Stimulated activated naive CD8-positive, alpha-beta T cell treated with anti-CD3 and anti-CD28 coated beads, Interleukin-15, Interleukin-2, amounts not matched to agents 100 U/mL and 50 U/mL, for 24 hours (primary cell): Measurements from ENCODE around the gene PDE3A.
A peak's percentile ranks its signal among the peaks of the same experiment; 100 is the strongest.
"Not testable (repeated sequence)": the region's sequence is repeated elsewhere in the genome, so short reads cannot be mapped to it uniquely, and the experiment has no call there.

Experiments
- ATAC-seq: fragments of 150-1000 bp; cut with Tn5 transposase; one replicate; pipeline ENCODE4 v1.10.0; 2021
- DNase-seq: peaks from one replicate; pipeline ENCODE4 v3.0.0; 2021

The PDE3A gene

DNA sequence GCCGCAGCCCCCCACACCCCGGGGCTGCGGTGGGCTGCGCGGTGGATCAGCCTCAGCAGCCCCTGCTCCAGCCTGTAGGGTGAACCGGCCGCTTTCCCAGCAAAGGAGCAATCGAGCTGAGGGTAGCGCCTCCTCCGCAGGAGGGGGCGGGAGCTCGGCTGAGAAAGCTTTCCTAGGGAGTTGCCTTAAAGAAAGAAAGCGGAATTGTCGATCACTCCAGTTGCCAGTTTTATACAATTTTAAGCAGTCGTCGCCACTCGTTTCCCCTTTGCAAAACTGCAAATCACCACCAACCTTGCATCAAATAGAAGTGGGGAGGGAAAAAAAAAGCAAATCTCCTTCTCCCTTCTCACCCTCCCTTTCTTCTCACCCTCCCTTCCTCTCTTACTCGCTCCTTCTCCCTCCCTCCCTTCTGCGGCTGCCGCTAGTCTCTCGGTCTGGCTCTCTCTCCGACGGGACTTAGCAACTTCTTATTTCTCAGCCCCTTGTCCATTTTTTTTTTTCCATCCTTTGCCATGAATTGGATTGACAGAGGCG lies at the start of gene PDE3A:
Gene PDE3A, plus strand, starts transcription at position 424 of the 537 bp plus-strand sequence. CDS start 748 bp downstream, outside the sequence.
- ATAC-seq: no peak
- no peak for DNase-seq

DNA sequence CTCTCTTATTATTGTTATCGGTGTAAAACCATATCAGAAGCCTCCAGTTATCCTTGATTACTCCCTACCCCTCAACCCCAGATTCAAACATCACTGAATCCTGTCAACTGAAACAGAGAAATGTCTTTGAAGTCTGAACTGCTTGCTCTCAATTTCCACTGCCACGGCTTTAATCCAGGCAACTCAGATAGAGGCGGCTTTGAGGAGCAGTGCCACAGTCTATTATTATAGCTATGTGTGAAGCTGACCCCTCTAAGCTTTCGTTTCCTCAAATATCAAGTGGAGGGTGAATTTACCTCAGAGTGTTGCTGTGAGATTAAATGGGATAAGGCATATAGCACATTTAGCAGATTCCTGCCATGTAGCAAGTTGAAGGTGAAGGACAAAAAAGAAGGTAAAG lies 49.0 kb upstream of the PDE3A start:
- DNase-seq: no peak
- no peak for ATAC-seq

DNA sequence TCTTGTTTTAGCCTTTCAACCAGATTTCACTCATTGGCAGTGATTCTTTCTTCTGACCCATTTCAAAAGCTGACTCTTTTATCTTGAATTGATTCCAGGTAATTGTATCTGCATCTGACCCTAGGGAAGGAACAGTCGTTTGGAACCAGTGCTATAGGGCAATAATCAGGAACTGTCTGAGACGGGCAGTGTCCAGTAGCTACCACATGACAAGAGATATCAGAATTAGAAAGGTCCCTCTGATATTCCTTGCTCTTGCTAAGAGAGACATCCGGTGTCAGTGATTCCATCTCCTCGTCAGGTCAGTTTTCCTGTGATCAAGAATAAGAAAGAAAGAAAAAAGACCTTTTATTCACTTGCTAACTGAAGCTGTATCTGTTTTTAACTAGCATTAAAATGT lies 47.8 kb upstream of the PDE3A start:
- ATAC-seq: no peak
- no peak for DNase-seq

DNA sequence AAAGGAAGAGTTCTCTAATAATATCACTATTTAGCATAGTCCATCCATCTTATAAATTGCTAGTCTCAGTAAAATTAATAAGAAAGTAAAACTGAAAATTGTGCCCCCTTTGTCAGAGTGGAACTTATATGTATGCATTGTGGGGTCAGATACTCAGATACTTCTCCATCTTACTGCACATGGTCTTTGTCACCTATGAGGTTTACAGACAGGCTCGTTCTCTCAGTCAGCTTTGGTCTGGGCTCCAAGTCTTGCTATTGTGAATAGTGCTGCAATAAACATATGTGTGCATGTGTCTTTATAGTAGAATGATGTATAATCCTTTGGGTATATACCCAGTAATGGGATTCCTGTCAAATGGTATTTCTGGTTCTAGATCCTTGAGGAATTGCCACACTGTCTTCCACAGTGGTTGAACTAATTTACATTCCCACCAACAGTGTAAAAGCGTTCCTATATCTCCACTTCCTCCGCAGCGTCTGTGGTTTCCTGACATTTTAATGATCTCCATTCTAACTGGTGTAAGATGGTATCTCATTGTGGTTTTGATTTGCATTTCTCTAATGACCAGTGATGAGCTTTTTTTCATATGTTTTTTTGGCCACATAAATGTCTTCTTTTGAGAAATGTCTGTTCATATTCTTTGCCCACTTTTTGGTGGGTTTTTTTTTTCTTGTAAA lies 37.4 kb upstream of the PDE3A start:
- ATAC-seq, DNase-seq: not testable (repeated sequence)

DNA sequence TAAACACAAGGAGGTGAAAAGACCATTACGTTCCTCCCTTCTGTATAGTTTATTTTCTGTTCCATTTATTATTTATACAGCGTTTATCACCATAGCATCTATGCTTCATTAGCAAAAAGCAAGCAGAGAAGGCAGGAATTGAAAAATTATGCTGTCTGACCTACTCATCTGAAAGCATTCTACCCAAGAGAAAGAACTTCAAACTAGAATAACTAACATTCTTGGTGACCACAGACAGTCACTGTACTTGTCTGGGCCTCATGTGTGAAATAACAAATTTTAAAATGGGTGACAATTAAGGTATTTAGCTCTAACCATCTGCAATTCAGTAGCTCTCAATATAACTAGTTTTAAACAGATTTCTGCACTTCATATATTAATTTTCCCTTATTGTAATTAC lies 29.3 kb upstream of the PDE3A start:
- no peak for DNase-seq

DNA sequence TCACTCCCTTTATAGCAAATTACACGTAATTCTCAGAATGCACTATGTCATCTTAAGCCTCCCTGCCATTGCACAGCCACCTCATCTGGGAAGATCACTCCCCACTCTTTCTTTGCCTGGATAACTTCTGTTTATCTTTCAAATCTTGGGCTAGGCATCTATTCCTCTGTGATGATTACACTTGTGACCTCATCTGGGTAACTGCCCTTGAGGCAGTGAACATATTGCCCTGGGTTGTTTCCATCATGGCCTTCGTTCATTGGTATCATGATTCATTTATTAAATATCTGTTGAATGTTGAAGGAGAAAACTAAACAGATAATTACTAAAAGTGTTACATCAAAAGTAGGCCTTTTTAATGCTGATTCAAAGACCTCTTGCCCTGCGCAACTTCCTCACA lies 26.2 kb upstream of the PDE3A start:
- no peak for ATAC-seq

More for the DNA sequence above, 29.3 kb upstream of the PDE3A start:
- ATAC-seq: no peak

DNA sequence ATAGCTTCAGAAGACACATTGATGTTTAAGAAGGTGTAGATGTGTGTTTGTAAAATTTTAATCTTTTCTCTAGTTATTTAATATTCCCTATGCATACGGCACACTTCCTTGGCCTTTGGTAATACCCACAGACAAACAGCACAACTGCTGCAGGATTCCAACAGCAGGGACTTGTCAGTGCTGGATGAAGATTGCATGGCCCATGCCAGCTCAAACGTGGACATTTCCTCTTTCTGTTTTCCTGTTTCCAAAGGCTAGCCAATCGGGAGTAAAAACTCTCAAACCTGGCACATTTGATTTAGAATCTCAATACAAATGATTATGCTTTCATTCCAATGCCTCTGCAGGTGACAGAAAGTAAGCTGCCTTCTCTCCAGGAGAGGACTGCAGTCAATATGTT lies 22.5 kb upstream of the PDE3A start:
- ATAC-seq (no peak), DNase-seq (no peak)

More for the DNA sequence above, 26.2 kb upstream of the PDE3A start:
- DNase-seq: no peak

DNA sequence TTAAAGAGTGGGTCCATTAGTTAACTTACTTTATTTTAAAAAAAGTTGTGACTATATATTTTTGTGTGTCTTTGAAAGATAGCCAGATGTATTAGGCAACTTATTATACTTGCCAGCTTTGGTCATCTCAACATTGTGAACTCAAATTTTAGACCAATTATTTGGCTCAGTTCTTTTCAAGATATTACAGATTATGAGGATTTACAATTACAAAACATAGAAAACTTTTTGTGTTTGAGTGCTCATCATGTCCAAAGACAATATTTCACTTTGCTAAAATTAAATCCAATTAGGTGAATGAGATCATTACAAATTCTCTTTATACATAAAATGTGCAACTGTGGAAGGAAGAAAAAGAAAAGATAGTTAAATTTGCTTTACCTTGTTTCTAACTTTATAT lies 18.3 kb upstream of the PDE3A start:
- ATAC-seq (no peak), DNase-seq (no peak)

DNA sequence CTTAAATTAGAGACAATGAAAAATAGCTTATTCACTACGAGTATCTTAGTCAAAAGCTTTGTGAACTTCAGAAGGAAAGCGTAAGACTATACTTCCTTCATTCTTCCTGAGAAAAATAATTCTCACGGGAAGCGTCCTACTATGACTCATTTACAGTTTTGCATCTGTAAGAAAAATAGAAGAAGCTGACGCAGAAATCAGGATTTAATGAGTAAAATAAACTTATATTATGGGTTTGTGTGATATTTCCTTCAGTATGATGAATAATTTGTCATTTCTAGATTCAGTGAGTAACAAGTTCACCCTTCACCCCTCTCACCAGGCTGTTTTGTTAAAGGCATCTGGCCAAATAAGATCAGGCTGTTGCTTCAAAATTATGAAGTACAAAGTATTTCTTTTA lies 17.8 kb upstream of the PDE3A start:
- DNase-seq: no peak
- no peak for ATAC-seq

DNA sequence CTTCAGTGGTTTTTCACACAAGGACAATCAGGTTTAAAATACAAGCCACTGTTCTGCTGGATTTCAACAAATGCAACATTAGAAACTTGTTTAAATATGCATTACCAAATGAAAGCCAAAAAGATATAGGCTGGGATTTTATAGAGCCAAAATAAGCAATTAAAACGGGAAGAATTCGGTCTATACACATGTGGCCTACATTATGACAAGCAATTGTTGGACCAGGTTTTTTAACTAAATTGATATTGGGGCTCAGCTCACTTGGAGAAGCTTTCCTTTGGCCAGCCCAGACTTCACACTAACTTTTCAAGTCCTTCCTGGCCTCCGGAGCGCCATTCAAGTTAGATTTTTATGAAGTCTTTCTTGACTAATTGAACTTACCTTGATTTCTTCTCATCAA lies 16.9 kb upstream of the PDE3A start:
- no peak for ATAC-seq
- DNase-seq: no peak

DNA sequence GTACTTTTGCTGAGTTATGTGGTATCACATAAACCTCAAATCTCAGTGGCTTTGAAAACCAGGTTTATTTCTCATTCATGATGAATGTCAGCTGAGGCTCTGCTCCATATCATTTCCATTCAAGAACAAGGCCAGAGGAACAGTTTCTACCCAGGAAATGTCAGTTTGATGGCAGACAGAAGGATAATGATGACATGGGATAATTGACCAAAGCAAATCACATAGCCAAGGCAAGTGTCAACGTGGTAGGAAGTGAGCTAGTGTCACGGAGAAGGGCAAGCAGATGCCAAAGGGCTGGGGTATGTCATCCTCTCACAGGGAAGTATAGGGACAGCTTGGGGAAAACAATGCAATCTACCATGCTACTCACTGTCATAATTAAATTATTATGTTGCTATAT lies 12.3 kb upstream of the PDE3A start:
- DNase-seq: no peak
- ATAC-seq: no peak

DNA sequence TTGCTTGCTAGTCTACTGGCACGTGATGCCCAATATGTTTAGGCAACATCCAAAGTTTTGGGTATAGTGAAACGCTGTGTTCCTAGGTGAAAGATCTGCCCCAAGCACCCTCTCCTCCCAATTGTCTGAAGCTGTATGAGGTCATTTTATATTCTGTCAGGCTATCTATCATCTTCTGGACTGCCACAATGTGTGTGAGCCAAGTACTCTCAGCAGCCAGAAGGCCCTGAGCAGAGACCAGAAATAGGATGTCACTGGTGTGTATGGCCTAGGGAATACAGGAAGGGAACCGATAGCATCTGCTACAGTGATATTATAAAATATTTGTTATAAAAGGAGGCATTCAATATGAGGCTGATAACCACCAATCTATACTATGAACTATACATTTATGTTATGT lies 7.9 kb upstream of the PDE3A start:
- ATAC-seq: no peak
- DNase-seq: no peak

DNA sequence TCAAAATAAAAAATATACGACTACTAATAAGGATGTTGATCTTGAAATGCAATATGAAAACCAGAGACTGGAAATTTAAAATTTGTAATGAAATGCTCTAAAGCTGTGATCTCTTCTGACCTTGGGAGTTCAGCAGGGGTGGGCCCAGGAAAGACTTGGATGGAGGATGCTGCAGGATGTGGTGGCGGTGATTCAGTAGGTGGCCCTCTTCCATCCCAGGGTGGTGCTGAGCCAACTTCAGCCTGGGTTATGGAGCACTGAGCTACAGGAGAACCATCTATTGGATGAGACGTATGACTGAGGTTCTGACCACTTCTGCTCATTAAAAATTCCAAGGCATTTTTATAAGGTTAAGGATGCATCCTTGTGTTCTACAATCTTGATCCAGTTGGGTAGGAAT lies 6.9 kb upstream of the PDE3A start:
- DNase-seq (no peak), ATAC-seq (no peak)

DNA sequence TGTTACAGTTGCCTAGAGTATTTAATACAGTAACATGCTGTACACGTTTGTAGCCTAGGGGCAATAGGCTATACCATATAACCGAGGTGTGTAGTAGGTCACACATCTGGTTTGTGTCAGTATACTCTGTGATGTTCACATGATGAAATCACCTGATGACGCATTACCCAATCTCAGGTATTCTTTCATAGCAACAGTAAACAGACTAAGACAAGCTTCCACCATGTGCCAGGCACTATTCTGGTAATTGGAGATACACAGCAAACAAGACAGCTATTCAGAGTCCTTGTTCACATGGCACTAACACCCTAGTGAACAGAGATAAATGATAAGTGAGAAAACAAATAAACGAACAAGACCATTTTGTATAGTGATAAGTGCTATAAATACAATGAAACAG lies 3.8 kb upstream of the PDE3A start:
- DNase-seq (no peak), ATAC-seq (no peak)

DNA sequence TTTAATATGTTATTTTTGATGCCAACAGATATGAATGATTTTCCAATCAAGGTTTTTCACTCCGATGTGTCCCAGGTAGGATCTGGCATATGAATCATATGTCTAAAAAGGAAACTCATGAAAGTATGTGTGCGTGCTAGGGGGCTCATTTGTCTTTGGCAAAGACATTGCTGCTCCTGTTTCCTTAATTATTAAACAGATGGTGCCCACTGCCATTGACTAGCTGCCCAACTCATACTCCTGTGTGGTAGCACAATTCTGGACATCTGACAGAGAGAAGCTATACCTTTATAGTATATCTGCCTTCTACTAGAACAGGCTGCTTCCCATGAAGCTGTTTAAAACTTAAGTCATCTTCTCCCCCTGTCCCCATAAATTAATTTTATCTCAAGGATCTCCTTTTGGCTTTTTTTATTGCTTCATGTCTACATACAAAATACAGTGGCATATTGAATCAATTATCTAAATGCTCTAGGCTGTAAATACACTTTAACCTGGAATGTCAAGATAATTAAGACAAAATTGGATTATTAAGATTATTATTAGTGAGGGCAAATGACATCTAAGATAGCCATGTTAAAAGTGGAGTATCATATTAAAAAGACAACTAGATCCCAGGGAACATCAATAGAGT lies 1.4 kb upstream of the PDE3A start:
- ATAC-seq: no peak
- DNase-seq: no peak

DNA sequence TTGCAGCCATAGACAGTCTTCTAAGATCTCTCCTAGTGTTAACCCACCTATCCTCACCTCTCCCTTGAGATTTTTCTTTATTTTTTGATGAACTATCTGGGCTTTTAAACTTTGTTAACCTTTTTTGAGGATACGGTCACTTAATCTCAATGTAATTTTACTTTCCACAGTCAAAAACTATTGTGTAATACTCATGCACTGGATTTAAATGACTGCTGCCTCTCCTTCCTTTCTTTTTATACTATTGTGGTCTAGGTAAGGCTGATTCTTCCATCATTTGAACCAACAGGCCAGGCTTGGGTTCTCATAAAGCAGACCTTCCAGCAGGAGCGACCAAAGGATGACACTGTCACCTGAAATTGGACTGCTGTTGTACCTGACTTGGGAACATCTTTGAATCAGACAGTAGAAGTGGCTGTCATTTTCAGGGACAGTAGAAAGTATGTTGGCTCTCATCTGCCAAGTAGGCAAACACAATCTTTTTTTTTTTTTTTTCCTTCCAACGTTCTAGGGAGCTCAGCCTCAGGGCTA lies 689 bp upstream of the PDE3A start:
- ATAC-seq (no peak), DNase-seq (no peak)

DNA sequence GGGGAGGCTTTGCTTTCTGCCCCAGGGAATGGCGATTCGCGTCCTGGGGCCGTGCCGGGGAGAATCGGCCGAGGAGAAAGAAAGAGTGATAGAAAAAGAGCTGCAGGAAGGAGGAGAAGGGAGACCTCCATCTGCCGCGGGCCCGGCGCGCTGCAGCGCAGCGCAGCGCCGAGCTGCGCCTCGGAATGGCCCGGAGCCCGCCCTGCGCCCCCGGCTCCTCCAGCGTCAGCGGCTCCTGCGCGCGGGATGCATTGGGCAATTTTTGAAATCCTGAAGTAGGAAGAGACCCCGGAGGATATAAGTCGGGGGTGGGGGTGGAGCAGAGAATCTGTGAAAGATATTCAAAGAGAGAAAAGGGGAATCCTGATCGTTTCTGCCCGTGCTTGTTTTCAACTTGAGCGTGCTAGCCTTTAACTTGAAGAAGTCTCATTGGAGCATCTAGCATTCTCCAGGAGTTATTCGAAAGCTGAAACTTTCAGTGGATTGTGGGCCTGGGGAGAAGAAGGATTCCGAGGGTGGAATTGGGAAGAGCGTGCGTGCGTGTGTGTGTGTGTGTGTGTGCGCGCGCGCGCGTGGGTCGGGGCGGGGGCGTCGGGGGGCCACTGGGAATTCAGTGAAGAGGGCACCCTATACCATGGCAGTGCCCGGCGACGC lies 441 bp downstream of the PDE3A start:
- ATAC-seq: peak; percentile 15
- no peak for DNase-seq

DNA sequence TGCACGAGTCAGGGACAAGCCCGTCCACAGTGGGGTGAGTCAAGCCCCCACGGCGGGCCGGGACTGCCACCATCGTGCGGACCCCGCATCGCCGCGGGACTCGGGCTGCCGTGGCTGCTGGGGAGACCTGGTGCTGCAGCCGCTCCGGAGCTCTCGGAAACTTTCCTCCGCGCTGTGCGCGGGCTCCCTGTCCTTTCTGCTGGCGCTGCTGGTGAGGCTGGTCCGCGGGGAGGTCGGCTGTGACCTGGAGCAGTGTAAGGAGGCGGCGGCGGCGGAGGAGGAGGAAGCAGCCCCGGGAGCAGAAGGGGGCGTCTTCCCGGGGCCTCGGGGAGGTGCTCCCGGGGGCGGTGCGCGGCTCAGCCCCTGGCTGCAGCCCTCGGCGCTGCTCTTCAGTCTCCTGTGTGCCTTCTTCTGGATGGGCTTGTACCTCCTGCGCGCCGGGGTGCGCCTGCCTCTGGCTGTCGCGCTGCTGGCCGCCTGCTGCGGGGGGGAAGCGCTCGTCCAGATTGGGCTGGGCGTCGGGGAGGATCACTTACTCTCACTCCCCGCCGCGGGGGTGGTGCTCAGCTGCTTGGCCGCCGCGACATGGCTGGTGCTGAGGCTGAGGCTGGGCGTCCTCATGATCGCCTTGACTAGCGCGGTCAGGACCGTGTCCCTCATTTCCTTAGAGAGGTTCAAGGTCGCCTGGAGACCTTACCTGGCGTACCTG lies 1.1 kb downstream of the PDE3A start:
- ATAC-seq (peak; percentile 37), DNase-seq (peak; percentile 8)

DNA sequence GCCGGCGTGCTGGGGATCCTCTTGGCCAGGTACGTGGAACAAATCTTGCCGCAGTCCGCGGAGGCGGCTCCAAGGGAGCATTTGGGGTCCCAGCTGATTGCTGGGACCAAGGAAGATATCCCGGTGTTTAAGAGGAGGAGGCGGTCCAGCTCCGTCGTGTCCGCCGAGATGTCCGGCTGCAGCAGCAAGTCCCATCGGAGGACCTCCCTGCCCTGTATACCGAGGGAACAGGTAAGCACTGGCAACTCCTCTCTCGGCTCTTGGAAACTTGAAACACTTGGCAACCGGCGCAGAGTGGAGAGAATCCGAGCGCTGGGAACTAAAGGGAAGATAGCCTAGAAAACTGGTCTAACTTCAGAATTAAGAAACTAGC lies 1.7 kb downstream of the PDE3A start:
- DNase-seq (no peak), ATAC-seq (no peak)

DNA sequence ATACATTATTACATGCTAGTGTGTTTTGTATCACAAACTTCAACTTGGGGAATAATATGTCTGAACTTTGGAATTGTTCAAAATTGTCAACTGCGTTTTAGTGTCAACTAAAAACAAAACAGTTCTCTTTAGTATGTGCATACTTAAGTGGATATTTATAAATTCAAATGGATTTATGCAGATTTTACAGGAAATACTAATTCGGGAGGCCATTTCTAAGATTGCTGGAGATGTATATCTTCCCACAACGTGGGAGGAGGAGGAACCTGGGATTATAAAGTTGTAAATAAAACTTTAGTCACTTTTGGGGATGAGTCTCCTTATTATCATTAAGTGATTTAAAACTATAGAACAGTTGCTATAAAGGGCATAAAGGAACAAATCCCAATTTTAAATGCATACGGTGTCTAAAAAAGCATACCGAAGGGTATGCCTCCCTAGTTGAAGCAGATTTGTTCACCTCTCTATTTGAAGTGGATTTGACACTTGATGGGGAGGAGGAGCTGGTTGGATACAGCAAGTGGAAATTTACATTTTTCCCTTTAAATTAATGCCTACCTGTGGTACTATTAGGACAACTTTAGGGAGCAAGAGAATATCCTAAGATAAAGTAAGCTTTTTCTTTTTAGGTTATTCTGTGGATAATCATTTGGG lies 2.7 kb downstream of the PDE3A start:
- ATAC-seq (no peak), DNase-seq (no peak)

DNA sequence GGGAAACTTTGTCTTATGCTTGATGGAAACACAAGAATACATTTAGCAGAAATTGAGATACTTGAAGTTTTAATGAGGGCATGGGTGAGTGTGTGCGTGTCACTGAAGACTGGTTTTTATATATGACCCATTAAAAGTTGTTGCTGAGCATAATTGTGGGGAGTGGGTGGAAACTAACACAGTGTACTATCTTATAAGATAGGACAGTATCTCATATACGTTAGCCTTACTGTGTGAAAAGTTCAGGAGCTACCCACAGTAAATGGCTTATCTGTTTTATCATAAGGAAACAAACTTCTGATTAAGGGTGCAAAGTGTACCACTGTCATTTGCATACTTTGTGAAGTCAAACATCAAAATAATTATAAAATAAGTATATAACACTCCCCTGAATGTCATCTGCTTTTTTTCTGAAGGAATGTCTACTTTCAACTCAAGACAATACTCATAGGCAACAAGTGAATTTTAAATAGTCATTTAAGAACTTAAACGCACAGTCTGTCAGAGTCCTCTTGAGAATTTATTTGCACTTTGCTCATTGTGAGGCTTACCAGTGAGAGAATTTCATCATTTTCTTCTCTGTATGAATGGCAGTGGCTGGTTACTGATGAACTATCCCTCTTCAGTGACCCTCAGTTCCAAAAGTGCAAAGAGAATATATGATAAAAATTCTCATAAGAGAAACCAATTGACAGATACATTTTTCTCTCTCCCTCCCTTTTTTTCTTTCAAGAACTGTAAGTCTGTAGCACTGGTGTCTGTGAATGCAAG lies 4.2 kb downstream of the PDE3A start:
- no peak for ATAC-seq
- no peak for DNase-seq
